Neuron (in vitro differentiated cells): ENCODE measurements around the gene ABLIM1.

Experiments used
- H2AFZ ChIP-seq: one replicate; pipeline ENCODE4 v1.6.1; 2013; ENCODE audit warnings: low read depth, mild to moderate bottlenecking, inconsistent platforms, low read length, moderate library complexity
- H3K27me3 ChIP-seq: one replicate; pipeline ENCODE4 v1.6.1; 2013; ENCODE audit warnings: low read length; ENCODE audit not compliant: insufficient read depth
- H3K36me3 ChIP-seq: one replicate; pipeline ENCODE4 v1.6.1; 2013; ENCODE audit warnings: low read length; ENCODE audit not compliant: insufficient read depth
- H3K4me1 ChIP-seq: one replicate; pipeline ENCODE4 v1.6.1; 2013; ENCODE audit warnings: low read length; ENCODE audit not compliant: insufficient read depth
- H3K4me3 ChIP-seq: 2 replicates; pipeline ENCODE4 v1.5.1; 2013; ENCODE audit warnings: mild to moderate bottlenecking, low read length, moderate library complexity
- H3K9me3 ChIP-seq: one replicate; pipeline ENCODE4 v1.6.1; 2013; ENCODE audit warnings: low read length

The ABLIM1 gene

GRCh38 chr10:114402871-114403540 lies 255.1 kb downstream of the ABLIM1 start:
- H3K36me3 ChIP-seq: no peaks in the 10 kb centered on the region
- peak overlapping the region; percentile 33 for H3K4me3 ChIP-seq
- H3K27me3 ChIP-seq: peaks cover 45% of the 10 kb centered on the region
- H2AFZ ChIP-seq: peak overlapping the region; percentile 34
- H3K9me3 ChIP-seq: no peaks in the 10 kb centered on the region
- peaks cover 17% of the 10 kb centered on the region for H3K4me1 ChIP-seq

GRCh38 chr10:114402233-114402632 lies 255.8 kb downstream of the ABLIM1 start:
- Histone ChIP-seq H3K36me3 (no peaks in the 10 kb centered on the region), H3K4me1 (peaks cover 17% of the 10 kb centered on the region), H3K27me3 (peaks cover 38% of the 10 kb centered on the region), H3K9me3 (no peaks in the 10 kb centered on the region), H2AFZ (no peak overlapping the region), H3K4me3 (no peak overlapping the region)

GRCh38 chr10:114401195-114401791 lies 256.8 kb downstream of the ABLIM1 start:
- peaks cover 17% of the 10 kb centered on the region for H3K4me1 ChIP-seq
- H3K9me3 ChIP-seq: no peaks in the 10 kb centered on the region
- H2AFZ ChIP-seq: no peak overlapping the region
- no peaks in the 10 kb centered on the region for H3K36me3 ChIP-seq
- H3K4me3 ChIP-seq: no peak overlapping the region
- peaks cover 38% of the 10 kb centered on the region for H3K27me3 ChIP-seq

GRCh38 chr10:114400091-114400490 lies 258.0 kb downstream of the ABLIM1 start:
- Histone ChIP-seq H3K4me1 (peaks cover 17% of the 10 kb centered on the region), H3K4me3 (no peak overlapping the region), H3K9me3 (no peaks in the 10 kb centered on the region), H3K36me3 (no peaks in the 10 kb centered on the region), H2AFZ (no peak overlapping the region), H3K27me3 (peaks cover 33% of the 10 kb centered on the region)

GRCh38 chr10:114399576-114399975 lies 258.5 kb downstream of the ABLIM1 start:
- H3K36me3 ChIP-seq: no peaks in the 10 kb centered on the region
- no peak overlapping the region for H2AFZ ChIP-seq
- H3K27me3 ChIP-seq: peaks cover 28% of the 10 kb centered on the region
- H3K4me3 ChIP-seq: no peak overlapping the region
- H3K4me1 ChIP-seq: peaks cover 17% of the 10 kb centered on the region
- no peaks in the 10 kb centered on the region for H3K9me3 ChIP-seq

- Histone ChIP-seq H3K27me3 (peaks cover 20% of the 10 kb centered on the region), H3K9me3 (no peaks in the 10 kb centered on the region), H2AFZ (no peak overlapping the region), H3K36me3 (no peaks in the 10 kb centered on the region), H3K4me1 (peaks cover 15% of the 10 kb centered on the region), H3K4me3 (no peak overlapping the region)
Measured at GRCh38 chr10:114398587-114399331, 259.3 kb downstream of the ABLIM1 start.

GRCh38 chr10:114397651-114398145 lies 260.4 kb downstream of the ABLIM1 start:
- Histone ChIP-seq H3K9me3 (no peaks in the 10 kb centered on the region), H3K27me3 (peaks cover 10% of the 10 kb centered on the region), H3K4me1 (peaks cover 4% of the 10 kb centered on the region), H3K36me3 (no peaks in the 10 kb centered on the region), H3K4me3 (no peak overlapping the region), H2AFZ (no peak overlapping the region)

- no peaks in the 10 kb centered on the region for H3K36me3 ChIP-seq
- peaks cover 7% of the 10 kb centered on the region for H3K27me3 ChIP-seq
- peaks cover 3% of the 10 kb centered on the region for H3K4me1 ChIP-seq
- no peak overlapping the region for H3K4me3 ChIP-seq
- H2AFZ ChIP-seq: no peak overlapping the region
- H3K9me3 ChIP-seq: no peaks in the 10 kb centered on the region
Measured at GRCh38 chr10:114396464-114396863, 261.6 kb downstream of the ABLIM1 start.

GRCh38 chr10:114395366-114396022 lies 262.6 kb downstream of the ABLIM1 start:
- H3K4me1 ChIP-seq: peaks cover 3% of the 10 kb centered on the region
- H3K36me3 ChIP-seq: no peaks in the 10 kb centered on the region
- H3K27me3 ChIP-seq: no peaks in the 10 kb centered on the region
- H3K4me3 ChIP-seq: no peak overlapping the region
- H2AFZ ChIP-seq: no peak overlapping the region
- H3K9me3 ChIP-seq: no peaks in the 10 kb centered on the region

GRCh38 chr10:114394531-114394930 lies 263.5 kb downstream of the ABLIM1 start:
- Histone ChIP-seq H3K4me1 (no peaks in the 10 kb centered on the region), H3K36me3 (no peaks in the 10 kb centered on the region), H2AFZ (no peak overlapping the region), H3K4me3 (no peak overlapping the region), H3K9me3 (no peaks in the 10 kb centered on the region), H3K27me3 (no peaks in the 10 kb centered on the region)

GRCh38 chr10:114393886-114394285 lies 264.2 kb downstream of the ABLIM1 start:
- no peaks in the 10 kb centered on the region for H3K36me3 ChIP-seq
- H3K27me3 ChIP-seq: no peaks in the 10 kb centered on the region
- H3K4me1 ChIP-seq: no peaks in the 10 kb centered on the region
- no peak overlapping the region for H3K4me3 ChIP-seq
- H3K9me3 ChIP-seq: no peaks in the 10 kb centered on the region
- H2AFZ ChIP-seq: no peak overlapping the region

GRCh38 chr10:114393482-114393881 lies 264.6 kb downstream of the ABLIM1 start:
- no peak overlapping the region for H3K4me3 ChIP-seq
- H2AFZ ChIP-seq: no peak overlapping the region
- H3K4me1 ChIP-seq: no peaks in the 10 kb centered on the region
- H3K27me3 ChIP-seq: no peaks in the 10 kb centered on the region
- H3K36me3 ChIP-seq: no peaks in the 10 kb centered on the region
- H3K9me3 ChIP-seq: no peaks in the 10 kb centered on the region
